RKO (cell line): ENCODE results near the gene SSBP3.

ENCODE experiments used
- DNase-seq: peaks from one replicate; pipeline ENCODE4 v3.0.0-alpha.2; 2016; ENCODE audit warnings: low spot score

SSBP3 gene

GRCh38 chr1:54371038-54371941 lies 34.9 kb downstream of the SSBP3 start:
- no peak for DNase-seq

GRCh38 chr1:54370287-54370989 lies 35.8 kb downstream of the SSBP3 start:
- no peak for DNase-seq

GRCh38 chr1:54367613-54368012 lies 38.6 kb downstream of the SSBP3 start:
- no peak for DNase-seq

GRCh38 chr1:54365847-54366246 lies 40.3 kb downstream of the SSBP3 start:
- DNase-seq, result no peak

GRCh38 chr1:54365398-54365797 lies 40.8 kb downstream of the SSBP3 start:
- DNase-seq, result no peak

- DNase-seq, result no peak
Measured at GRCh38 chr1:54364995-54365394, 41.2 kb downstream of the SSBP3 start.

GRCh38 chr1:54364582-54364981 lies 41.6 kb downstream of the SSBP3 start:
- no peak for DNase-seq

- DNase-seq, result no peak
Measured at GRCh38 chr1:54363925-54364324, 42.3 kb downstream of the SSBP3 start.

- no peak for DNase-seq
Measured at GRCh38 chr1:54362881-54363340, 43.3 kb downstream of the SSBP3 start.

- DNase-seq, result no peak
Measured at GRCh38 chr1:54361342-54361741, 44.9 kb downstream of the SSBP3 start.

- DNase-seq, result no peak
Measured at GRCh38 chr1:54360165-54361005, 45.8 kb downstream of the SSBP3 start.

GRCh38 chr1:54359393-54360162 lies 46.6 kb downstream of the SSBP3 start:
- DNase-seq, result no peak

- DNase-seq, result no peak
Measured at GRCh38 chr1:54358503-54359168, 47.6 kb downstream of the SSBP3 start.

GRCh38 chr1:54357967-54358366 lies 48.2 kb downstream of the SSBP3 start:
- DNase-seq, result no peak

- no peak for DNase-seq
Measured at GRCh38 chr1:54356680-54357147, 49.5 kb downstream of the SSBP3 start.

- no peak for DNase-seq
Measured at GRCh38 chr1:54355931-54356679, 50.1 kb downstream of the SSBP3 start.

GRCh38 chr1:54354899-54355298 lies 51.3 kb downstream of the SSBP3 start:
- no peak for DNase-seq

GRCh38 chr1:54353959-54354358 lies 52.2 kb downstream of the SSBP3 start:
- DNase-seq, result no peak

- no peak for DNase-seq
Measured at GRCh38 chr1:54352755-54353154, 53.4 kb downstream of the SSBP3 start.

GRCh38 chr1:54350360-54350759 lies 55.8 kb downstream of the SSBP3 start:
- no peak for DNase-seq
